HG03103 (cell line): Measurements from ENCODE around the gene RPS26.
"Not testable (repeated sequence)": the region's sequence is repeated elsewhere in the genome, so short reads cannot be mapped to it uniquely, and the experiment has no call there.

Experiments
- ATAC-seq: cut with Tn5 transposase; IDR thresholded peaks from one replicate; pipeline ENCODE4 v1.9.1; 2021; ENCODE audit warnings: low read depth; ENCODE audit not compliant: unreplicated experiment

Gene RPS26

GRCh38 chr12:56074396-56074795, 32.7 kb downstream of the RPS26 start:
- ATAC-seq: no peak

GRCh38 chr12:56077966-56078365, 36.2 kb downstream of the RPS26 start:
- ATAC-seq: not testable (repeated sequence)

- no peak for ATAC-seq
These were observed 36.7 kb downstream of the RPS26 start for GRCh38 chr12:56078427-56078826.

- no peak for ATAC-seq
These were observed 37.4 kb downstream of the RPS26 start for GRCh38 chr12:56078931-56079722.

- ATAC-seq: no peak
These were observed 38.2 kb downstream of the RPS26 start, which contains the start of gene ERBB3 for GRCh38 chr12:56079723-56080555. TSS of gene ERBB3 (plus strand) at chr12:56080165. CDS start at chr12:56080301, 136 bp downstream.

GRCh38 chr12:56080556-56081138, 38.9 kb downstream of the RPS26 start:
- ATAC-seq: no peak

- no peak for ATAC-seq
These were observed 40.0 kb downstream of the RPS26 start for GRCh38 chr12:56081393-56082347.

- ATAC-seq: no peak
These were observed 40.7 kb downstream of the RPS26 start for GRCh38 chr12:56082382-56082781.

- no peak for ATAC-seq
These were observed 41.2 kb downstream of the RPS26 start for GRCh38 chr12:56082967-56083366.

- ATAC-seq: no peak
These were observed 43.3 kb downstream of the RPS26 start for GRCh38 chr12:56084958-56085543.

- ATAC-seq: no peak
These were observed 44.4 kb downstream of the RPS26 start for GRCh38 chr12:56086096-56086495.

- ATAC-seq: no peak
These were observed 44.9 kb downstream of the RPS26 start for GRCh38 chr12:56086608-56087007.

- ATAC-seq: no peak
These were observed 45.5 kb downstream of the RPS26 start for GRCh38 chr12:56087220-56087619.
